ENCODE results near the gene GSC2. TPM values are rescaled to one million over a fixed set of nuclear protein-coding genes. Genes with fewer than 3 reads are reported as not detected.

Gene GSC2
- total and polyA plus RNA-seq, 2 of the 8 experiments (the other 6 are each of a cell fraction or from before 2014, with no cell fraction given): 0.17 to 0.48 TPM

DNA sequence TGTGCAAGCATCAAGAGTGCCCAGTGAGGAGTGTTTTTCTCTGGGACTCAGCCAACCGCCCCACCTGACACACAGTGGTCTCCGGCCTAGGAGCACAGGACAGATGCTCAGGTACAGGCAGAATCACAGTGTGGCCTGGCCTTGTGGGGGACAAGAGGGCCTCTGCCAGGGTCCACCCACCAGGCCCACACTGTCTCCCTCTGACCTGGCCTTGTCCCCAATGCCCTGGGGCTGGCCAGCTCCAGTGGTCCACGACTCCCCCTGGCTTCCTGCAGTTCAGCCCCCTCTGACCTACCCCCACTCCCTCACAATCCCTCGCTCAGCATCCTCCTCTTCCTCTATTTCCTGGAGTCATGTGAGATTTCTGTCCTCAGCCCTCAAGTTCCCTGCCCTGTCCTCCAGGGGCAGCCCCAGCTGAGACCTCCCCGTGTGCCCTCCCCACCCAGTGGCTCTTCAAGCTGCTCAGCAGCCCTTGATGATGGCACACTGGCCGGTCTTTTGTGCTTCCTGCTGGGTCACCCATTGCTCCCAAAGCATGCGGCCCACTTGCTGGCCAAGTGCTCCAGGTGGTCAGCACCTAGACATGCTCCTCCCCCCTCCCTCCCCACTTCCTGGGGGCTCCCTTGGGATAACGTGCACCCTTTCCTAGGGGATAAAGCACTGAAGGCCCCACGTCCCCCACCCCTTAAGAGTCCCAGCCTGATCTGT, 17.2 kb downstream of the GSC2 start:
- Histone ChIP-seq H3K56ac (replicated peaks; ENCODE audit: insufficient read length, low read depth, low read length) (no peak overlapping the region), H4K20me1 (replicated peaks in 1 of 2; ENCODE audit: control insufficient read depth in 1 of 2, insufficient read depth in 2 of 2, low read length in 2 of 2) (peaks cover 3 to 4% of the 10 kb centered on the region in 2 experiments), H2BK12ac (ENCODE audit: low read depth, low read length) (no peak overlapping the region), H3K14ac (ENCODE audit: insufficient read length) (no peak overlapping the region), H3K79me2 (ENCODE audit: control insufficient read depth in 1 of 2, insufficient read depth in 2 of 2, low read length in 2 of 2) (no peaks in the 10 kb centered on the region), H3K27ac (ENCODE audit: low read depth, low read length) (no peak overlapping the region), H3K9me3 (ENCODE audit: insufficient read depth in 2 of 2, low read depth in 1 of 2, low read length in 1 of 2) (no peaks in the 10 kb centered on the region), H4K5ac (ENCODE audit: insufficient read length, low read depth, low read length) (no peak overlapping the region), H3K27me3 (replicated peaks in 1 of 4; ENCODE audit: control insufficient read depth in 3 of 4, extremely low read depth in 1 of 4, insufficient read depth in 3 of 4, low read length in 3 of 4) (0 out of 7 replicates have a peak, but pooled peaks cover 0 to 2% (median under 1%) of the 10 kb centered on the region in 4 experiments), H3K4ac (replicated peaks; ENCODE audit: insufficient read length, low read depth, low read length) (no peak overlapping the region), H2BK20ac (ENCODE audit: low read length) (no peak overlapping the region), H2AFZ (ENCODE audit: low read length) (no peak overlapping the region), H3K79me1 (ENCODE audit: low read depth, low read length) (no peaks in the 10 kb centered on the region), H2BK5ac (ENCODE audit: low read depth, low read length) (no peak overlapping the region), H3K4me3 (ENCODE audit: extremely low read depth in 1 of 4, insufficient read depth in 2 of 4, low read depth in 3 of 4, low read length in 4 of 4) (no peak overlapping the region), H2AK5ac (ENCODE audit: low read depth, low read length) (no peak overlapping the region), H2BK15ac (ENCODE audit: low read length) (no peak overlapping the region), H3K4me1 (replicated peaks in 1 of 4; ENCODE audit: control insufficient read depth in 3 of 4, insufficient read depth in 4 of 4, low read length in 3 of 4) (no peaks in the 10 kb centered on the region), H4K91ac (replicated peaks; ENCODE audit: insufficient read length, low read length) (no peak overlapping the region), H3K4me2 (ENCODE audit: insufficient read depth in 1 of 2, low read depth in 2 of 2, low read length in 2 of 2) (no peak overlapping the region), H2BK120ac (replicated peaks; ENCODE audit: low read depth, low read length) (no peak overlapping the region), H3K18ac (ENCODE audit: extremely low read depth, low read length) (no peak overlapping the region), H3K23me2 (ENCODE audit: low read depth, low read length) (no peaks in the 10 kb centered on the region), H3K23ac (ENCODE audit: insufficient read length) (no peak overlapping the region), H4K8ac (ENCODE audit: extremely low read depth, insufficient read depth, low read length) (no peak overlapping the region), H3K36me3 (ENCODE audit: control insufficient read depth in 2 of 4, insufficient read depth in 4 of 4, low read length in 3 of 4) (peaks cover 2 to 19% (median 7%) of the 10 kb centered on the region in 4 experiments; a peak in 5 of 8 replicates), H3K9ac (replicated peaks in 1 of 4; ENCODE audit: extremely low read depth in 1 of 4, low read depth in 3 of 4, low read length in 3 of 4) (no peak overlapping the region)
- ChIA-PET POLR2A (ENCODE audit: partially characterized antibody) (interaction anchor here (1.2 to 5.3 kb wide), 4 partner anchors 10 to 70 kb away, joined by 3 to 24 read pairs (median 10); partner anchors contain the start of genes DGCR2 and ESS2), CTCF (ENCODE audit: partially characterized antibody) (interaction anchor here (1.1 to 2.1 kb wide), 7 partner anchors 10 to 134 kb away, joined by 3 to 7 read pairs (median 4); partner anchors contain the start of genes DGCR2 and ESS2)
- TF ChIP-seq YY1 (IDR thresholded peaks at IDR 0.05; ENCODE audit: low read depth, low read length): no peak
- TF ChIP-seq CREB1 (IDR thresholded peaks at IDR 0.05): no peak
- TF ChIP-seq, protein P1, sequence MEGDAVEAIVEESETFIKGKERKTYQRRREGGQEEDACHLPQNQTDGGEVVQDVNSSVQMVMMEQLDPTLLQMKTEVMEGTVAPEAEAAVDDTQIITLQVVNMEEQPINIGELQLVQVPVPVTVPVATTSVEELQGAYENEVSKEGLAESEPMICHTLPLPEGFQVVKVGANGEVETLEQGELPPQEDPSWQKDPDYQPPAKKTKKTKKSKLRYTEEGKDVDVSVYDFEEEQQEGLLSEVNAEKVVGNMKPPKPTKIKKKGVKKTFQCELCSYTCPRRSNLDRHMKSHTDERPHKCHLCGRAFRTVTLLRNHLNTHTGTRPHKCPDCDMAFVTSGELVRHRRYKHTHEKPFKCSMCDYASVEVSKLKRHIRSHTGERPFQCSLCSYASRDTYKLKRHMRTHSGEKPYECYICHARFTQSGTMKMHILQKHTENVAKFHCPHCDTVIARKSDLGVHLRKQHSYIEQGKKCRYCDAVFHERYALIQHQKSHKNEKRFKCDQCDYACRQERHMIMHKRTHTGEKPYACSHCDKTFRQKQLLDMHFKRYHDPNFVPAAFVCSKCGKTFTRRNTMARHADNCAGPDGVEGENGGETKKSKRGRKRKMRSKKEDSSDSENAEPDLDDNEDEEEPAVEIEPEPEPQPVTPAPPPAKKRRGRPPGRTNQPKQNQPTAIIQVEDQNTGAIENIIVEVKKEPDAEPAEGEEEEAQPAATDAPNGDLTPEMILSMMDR (IDR thresholded peaks at IDR 0.05; ENCODE audit: control extremely low read depth in 1 of 3, insufficient read depth in 1 of 3, low read depth in 1 of 3, low read length in 3 of 3): no peak
- TF ChIP-seq BRCA1 (IDR thresholded peaks at IDR 0.05; ENCODE audit: low read depth, low read length): no peak
- TF ChIP-seq RFX5 (IDR thresholded peaks at IDR 0.05; ENCODE audit: borderline replicate concordance, low read depth, low read length): no peak
- no peak for TF ChIP-seq RNF2 (IDR thresholded peaks at IDR 0.05; ENCODE audit: borderline replicate concordance, low read depth, low read length, missing control alignments, poor library complexity, severe bottlenecking)
- TF ChIP-seq TCF12 (IDR thresholded peaks at IDR 0.05; ENCODE audit: low read depth, low read length): no peak
- DNase-seq (ENCODE audit: low read depth in 1 of 2, low spot score in 2 of 2): no peak
- 89% methylated on average over 8 of the region's 9 CpGs; no CpG with 5 or more reads in 1 of the 2 experiments for WGBS, 2 experiments (ENCODE audit: extremely low coverage in 1 of 2, insufficient coverage in 1 of 2, insufficient read length in 1 of 2, insufficient replicate concordance in 2 of 2, low coverage in 1 of 2, low lambda C conversion rate in 2 of 2, missing lambda C conversion rate in 1 of 2)
- FAIRE-seq: no peak

Measured in H1 (cell line).